Vagina (tissue), 2 donors: ENCODE measurements around the gene COX6A2.

Experiments used
- POLR2A ChIP-seq, 2 donors: fragments of 450-650 bp; IDR thresholded peaks; one replicate each; pipeline ENCODE4 v1.6.1; 2017; ENCODE audit warnings: antibody characterized with exemption in 2 of 2, mild to moderate bottlenecking in 2 of 2, moderate library complexity in 2 of 2
- TF ChIP-seq, protein P1 (sequence below), 3 experiments: fragments of 450-650 bp in 2 of 3; fragments of 200-600 bp in 1 of 3; sonication (generic) in 1 of 3; IDR thresholded peaks; one replicate each; pipeline ENCODE4 v1.5.1; 2017 to 2019; ENCODE audit warnings: antibody characterized with exemption in 3 of 3, mild to moderate bottlenecking in 2 of 3, moderate library complexity in 2 of 3

DNA sequence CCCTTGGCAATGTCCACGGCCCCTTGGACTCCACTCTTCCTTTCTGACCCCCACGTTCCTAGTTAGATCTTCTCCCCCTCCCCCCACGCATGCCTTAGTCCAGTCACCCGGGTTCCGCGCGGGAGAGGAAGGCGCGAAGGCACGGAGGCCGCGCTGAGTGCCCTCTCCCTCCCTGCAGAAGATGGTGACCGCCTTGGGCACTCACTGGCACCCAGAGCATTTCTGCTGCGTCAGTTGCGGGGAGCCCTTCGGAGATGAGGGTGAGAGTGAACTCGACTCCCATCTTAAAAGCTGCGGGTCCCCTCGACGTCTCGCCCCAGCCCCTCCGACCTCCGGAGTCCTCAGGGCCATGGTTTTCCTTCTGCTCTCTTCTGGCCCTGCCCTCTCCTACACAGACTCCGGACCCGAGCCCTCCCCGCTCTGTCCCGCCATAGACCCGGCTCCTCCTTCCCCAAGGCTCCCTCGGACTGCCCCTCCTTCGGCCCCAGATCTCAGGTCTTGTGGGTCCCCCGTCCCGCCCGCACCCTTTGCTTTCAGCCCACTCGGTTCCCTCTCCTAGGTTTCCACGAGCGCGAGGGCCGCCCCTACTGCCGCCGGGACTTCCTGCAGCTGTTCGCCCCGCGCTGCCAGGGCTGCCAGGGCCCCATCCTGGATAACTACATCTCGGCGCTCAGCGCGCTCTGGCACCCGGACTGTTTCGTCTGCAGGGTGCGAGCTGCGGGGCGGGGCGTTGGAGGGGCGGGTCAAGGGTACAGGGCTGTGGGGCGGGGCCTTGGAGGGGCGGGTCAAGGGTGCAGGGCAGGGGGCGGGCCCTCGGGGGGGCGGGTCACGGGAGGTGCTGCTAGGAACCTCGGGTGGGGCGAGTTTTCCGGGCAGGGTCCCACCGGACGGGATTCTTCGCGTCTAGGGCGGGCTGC is 48.4 kb upstream of the COX6A2 start:
- TF ChIP-seq, protein P1, sequence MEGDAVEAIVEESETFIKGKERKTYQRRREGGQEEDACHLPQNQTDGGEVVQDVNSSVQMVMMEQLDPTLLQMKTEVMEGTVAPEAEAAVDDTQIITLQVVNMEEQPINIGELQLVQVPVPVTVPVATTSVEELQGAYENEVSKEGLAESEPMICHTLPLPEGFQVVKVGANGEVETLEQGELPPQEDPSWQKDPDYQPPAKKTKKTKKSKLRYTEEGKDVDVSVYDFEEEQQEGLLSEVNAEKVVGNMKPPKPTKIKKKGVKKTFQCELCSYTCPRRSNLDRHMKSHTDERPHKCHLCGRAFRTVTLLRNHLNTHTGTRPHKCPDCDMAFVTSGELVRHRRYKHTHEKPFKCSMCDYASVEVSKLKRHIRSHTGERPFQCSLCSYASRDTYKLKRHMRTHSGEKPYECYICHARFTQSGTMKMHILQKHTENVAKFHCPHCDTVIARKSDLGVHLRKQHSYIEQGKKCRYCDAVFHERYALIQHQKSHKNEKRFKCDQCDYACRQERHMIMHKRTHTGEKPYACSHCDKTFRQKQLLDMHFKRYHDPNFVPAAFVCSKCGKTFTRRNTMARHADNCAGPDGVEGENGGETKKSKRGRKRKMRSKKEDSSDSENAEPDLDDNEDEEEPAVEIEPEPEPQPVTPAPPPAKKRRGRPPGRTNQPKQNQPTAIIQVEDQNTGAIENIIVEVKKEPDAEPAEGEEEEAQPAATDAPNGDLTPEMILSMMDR (IDR thresholded peaks at IDR 0.05) = no peak
- no peak for TF ChIP-seq POLR2A (IDR thresholded peaks at IDR 0.05)
